K562 (cell line): ENCODE results near the gene NXPH4. TPM values are rescaled to one million over a fixed set of nuclear protein-coding genes. Genes with fewer than 3 reads are reported as not detected.
A peak's percentile ranks its signal among the peaks of the same experiment; 100 is the strongest.

Source experiments
- CBX3 ChIP-seq, 2 experiments: IDR thresholded peaks; 1 replicate in 1 of 2; 2 replicates in 1 of 2; pipeline ENCODE4 v1.6.1; 2012; ENCODE audit warnings: inconsistent platforms in 2 of 2, low read length in 2 of 2, borderline replicate concordance in 1 of 2, control low read depth in 1 of 2
- CC2D1A ChIP-seq: fragments of 450-650 bp; IDR thresholded peaks from 2 replicates; pipeline ENCODE4 v1.6.1; 2017; ENCODE audit warnings: mild to moderate bottlenecking
- CTCF ChIP-seq, 3 experiments: IDR thresholded peaks in 2 of 3; conservative IDR thresholded peaks in 1 of 3; 2 replicates each; pipeline ENCODE4 v1.5.1; 2011 to 2012; ENCODE audit warnings: low read length in 3 of 3, mild to moderate bottlenecking in 3 of 3, control low read depth in 2 of 3, improper control_type of control experiment in 1 of 3, inconsistent platforms in 1 of 3, low read depth in 1 of 3, mixed read lengths in 1 of 3, moderate library complexity in 1 of 3; ENCODE audit not compliant: insufficient read depth in 2 of 3
- ELF1 ChIP-seq: fragments of 200-800 bp; sonication (Bioruptor generic); IDR thresholded peaks from 2 replicates; pipeline ENCODE4 v1.6.1; 2016; ENCODE audit warnings: missing genetic modification characterization, missing compliant biosample characterization
- FOXP4 ChIP-seq: sonication (generic); formaldehyde crosslinking; IDR thresholded peaks from 2 replicates; pipeline ENCODE4 v1.8.0; 2022; ENCODE audit warnings: mild to moderate bottlenecking, missing genetic modification reagents, borderline replicate concordance
- FUS ChIP-seq: fragments of 200-400 bp; formaldehyde crosslinking; optimal IDR thresholded peaks from 2 replicates; pipeline ENCODE3; 2017; ENCODE audit warnings: low read depth, low read length
- KAT7 ChIP-seq: sonication (generic); formaldehyde crosslinking; IDR thresholded peaks from 2 replicates; pipeline ENCODE4 v1.8.0; 2022; ENCODE audit warnings: missing genetic modification reagents, mild to moderate bottlenecking, borderline replicate concordance
- MEF2D ChIP-seq: conservative IDR thresholded peaks from 2 replicates; pipeline ENCODE4 v1.6.1; 2016; ENCODE audit warnings: low read depth, missing genetic modification characterization, missing compliant biosample characterization
- MIER1 ChIP-seq: fragments of 450-650 bp; IDR thresholded peaks from 2 replicates; pipeline ENCODE4 v1.6.1; 2016; ENCODE audit warnings: antibody characterized with exemption, mild to moderate bottlenecking, low read depth
- NFIX ChIP-seq: fragments of 250-450 bp; sonication (Bioruptor Pico); IDR thresholded peaks from 2 replicates; pipeline ENCODE4 v1.4.0; 2020; ENCODE audit warnings: low read depth, mild to moderate bottlenecking, moderate library complexity
- SMAD4 ChIP-seq: fragments of 250-450 bp; sonication (Bioruptor Pico); conservative IDR thresholded peaks from 2 replicates; pipeline ENCODE4 v1.8.0; 2021; ENCODE audit warnings: inconsistent platforms, mild to moderate bottlenecking, moderate library complexity
- TAL1 ChIP-seq: fragments of 450-650 bp; IDR thresholded peaks from 2 replicates; pipeline ENCODE4 v1.6.1; 2016; ENCODE audit warnings: mild to moderate bottlenecking
- TRIM24 ChIP-seq, 2 experiments: fragments of 450-650 bp; IDR thresholded peaks; 2 replicates each; pipeline ENCODE4 v1.6.1; 2016
- ZC3H11A ChIP-seq: IDR thresholded peaks from 2 replicates; pipeline ENCODE4 v1.6.1; 2012; ENCODE audit warnings: low read depth, low read length, improper control_type of control experiment
- ZHX1 ChIP-seq: fragments of 150-350 bp; conservative IDR thresholded peaks from 2 replicates; pipeline ENCODE4 v1.6.1; 2014; ENCODE audit warnings: low read length
- ZNF124 ChIP-seq: sonication (generic); formaldehyde crosslinking; IDR thresholded peaks from 2 replicates; pipeline ENCODE4 v1.8.1; 2022; ENCODE audit warnings: missing genetic modification reagents
- polyA plus RNA-seq, 8 experiments: library from polyadenylated mRNA; depleted of rRNA in 4 of 8; stranded (reverse) in 5 of 8; unstranded in 3 of 8; fragments of >200 nt; fragmentation: Nextera tagmentation in 2 of 8; fragmentation: Illumina TruSeq in 1 of 8; extraction: Ambion mirVana in 2 of 8; extraction: Trizol in 1 of 8; gene quantifications; 2 replicates each; pipeline versions ENCODE4 v1.2.1 to v1.2.3, GENCODE V29; 2011 to 2014; ENCODE audit warnings: inconsistent platforms in 1 of 8, missing spikeins in 1 of 8
- total RNA-seq, 7 experiments: library from RNA; depleted of rRNA in 6 of 7; stranded (reverse); fragments of >200 nt in 6 of 7; fragmentation: Illumina TruSeq in 2 of 7; extraction: Trizol in 2 of 7; gene quantifications; 2 replicates each; pipeline versions ENCODE4 v1.2.1 to v1.2.3, GENCODE V29; 2011 to 2021; ENCODE audit warnings: low replicate concordance in 1 of 7
- TF ChIP-seq, protein P1 (sequence below): fragments of 450-650 bp; IDR thresholded peaks from 2 replicates; pipeline ENCODE4 v1.6.1; 2017; ENCODE audit warnings: antibody characterized with exemption, mild to moderate bottlenecking

NXPH4 gene
- total and polyA plus RNA-seq, 9 of the 15 experiments (the other 6 are each of a cell fraction or from before 2014, with no cell fraction given): 0.49 to 2.7 (median 1.1) TPM; not detected in 4

- TF ChIP-seq TAL1 (0 out of 2 replicates have a peak, but pooled peaks have one; percentile 4), ZNF124 (CRISPR knock-in tag) (no peak), ZHX1 (no peak), MIER1 (no peak), NFIX (CRISPR knock-in tag) (no peak), CC2D1A (0 out of 2 replicates have a peak, but pooled peaks have one; percentile 49), ZC3H11A (no peak), KAT7 (CRISPR knock-in tag) (no peak), CBX3 (IDR thresholded peaks at IDR 0.05; ENCODE audit: borderline replicate concordance in 1 of 2, low read length in 2 of 2) (0 out of 3 replicates have a peak, but pooled peaks of 1 of the 2 experiments have one; percentile 21), TRIM24 (IDR thresholded peaks at IDR 0.05) (no peak), ELF1 (tag) (0 out of 2 replicates have a peak, but pooled peaks have one; percentile 24), FUS (no peak), SMAD4 (CRISPR knock-in tag) (no peak), CTCF (IDR thresholded peaks at IDR 0.05 in 2 of 3, conservative IDR thresholded peaks at IDR 0.05 in 1 of 3; ENCODE audit: insufficient read depth in 2 of 3, low read depth in 1 of 3, low read length in 3 of 3) (peak; percentile 62 to 83 (median 63)), FOXP4 (CRISPR knock-in tag) (no peak), MEF2D (tag) (no peak)
- TF ChIP-seq, protein P1, sequence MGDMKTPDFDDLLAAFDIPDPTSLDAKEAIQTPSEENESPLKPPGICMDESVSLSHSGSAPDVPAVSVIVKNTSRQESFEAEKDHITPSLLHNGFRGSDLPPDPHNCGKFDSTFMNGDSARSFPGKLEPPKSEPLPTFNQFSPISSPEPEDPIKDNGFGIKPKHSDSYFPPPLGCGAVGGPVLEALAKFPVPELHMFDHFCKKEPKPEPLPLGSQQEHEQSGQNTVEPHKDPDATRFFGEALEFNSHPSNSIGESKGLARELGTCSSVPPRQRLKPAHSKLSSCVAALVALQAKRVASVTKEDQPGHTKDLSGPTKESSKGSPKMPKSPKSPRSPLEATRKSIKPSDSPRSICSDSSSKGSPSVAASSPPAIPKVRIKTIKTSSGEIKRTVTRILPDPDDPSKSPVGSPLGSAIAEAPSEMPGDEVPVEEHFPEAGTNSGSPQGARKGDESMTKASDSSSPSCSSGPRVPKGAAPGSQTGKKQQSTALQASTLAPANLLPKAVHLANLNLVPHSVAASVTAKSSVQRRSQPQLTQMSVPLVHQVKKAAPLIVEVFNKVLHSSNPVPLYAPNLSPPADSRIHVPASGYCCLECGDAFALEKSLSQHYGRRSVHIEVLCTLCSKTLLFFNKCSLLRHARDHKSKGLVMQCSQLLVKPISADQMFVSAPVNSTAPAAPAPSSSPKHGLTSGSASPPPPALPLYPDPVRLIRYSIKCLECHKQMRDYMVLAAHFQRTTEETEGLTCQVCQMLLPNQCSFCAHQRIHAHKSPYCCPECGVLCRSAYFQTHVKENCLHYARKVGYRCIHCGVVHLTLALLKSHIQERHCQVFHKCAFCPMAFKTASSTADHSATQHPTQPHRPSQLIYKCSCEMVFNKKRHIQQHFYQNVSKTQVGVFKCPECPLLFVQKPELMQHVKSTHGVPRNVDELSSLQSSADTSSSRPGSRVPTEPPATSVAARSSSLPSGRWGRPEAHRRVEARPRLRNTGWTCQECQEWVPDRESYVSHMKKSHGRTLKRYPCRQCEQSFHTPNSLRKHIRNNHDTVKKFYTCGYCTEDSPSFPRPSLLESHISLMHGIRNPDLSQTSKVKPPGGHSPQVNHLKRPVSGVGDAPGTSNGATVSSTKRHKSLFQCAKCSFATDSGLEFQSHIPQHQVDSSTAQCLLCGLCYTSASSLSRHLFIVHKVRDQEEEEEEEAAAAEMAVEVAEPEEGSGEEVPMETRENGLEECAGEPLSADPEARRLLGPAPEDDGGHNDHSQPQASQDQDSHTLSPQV: no peak
These were observed 26.3 kb downstream of the NXPH4 start (continued) for GRCh38 chr12:57242691-57243454.
